A549 treated with GW870086 at 1 μM for 4 hours (cell line): ENCODE results near the gene ZMPSTE24. TPM values are rescaled to one million over a fixed set of nuclear protein-coding genes. Genes with fewer than 3 reads are reported as not detected.

Experiments used
- total RNA-seq: library from RNA; stranded (reverse); fragments of 200-300 nt; extraction: Qiagen RNA extraction; gene quantifications from 5 replicates; pipeline ENCODE4 v1.2.3, GENCODE V29; 2022; ENCODE audit warnings: low read depth

ZMPSTE24 gene
- 31.6 to 44.7 TPM (median 37.6 TPM) in 5 replicates for total RNA-seq

GRCh38 chr1:40257688-40258444, at the start of gene ZMPSTE24:
ZMPSTE24 (plus strand) TSS chr1:40258236; CDS start chr1:40258272, 36 bp downstream.

GRCh38 chr1:40247655-40248054, 10.4 kb upstream of the ZMPSTE24 start, which contains the start of gene TMCO2:
TMCO2 (plus strand) TSS chr1:40247937; CDS start chr1:40247994, 57 bp downstream.

GRCh38 chr1:40316595-40317393, 58.8 kb downstream of the ZMPSTE24 start, which contains the start of gene COL9A2:
COL9A2 (minus strand) TSS chr1:40317286; CDS start chr1:40317197, 89 bp downstream.

Other genes with a start within 250 kb of the ZMPSTE24 start
- gene CAP1, start 217.5 kb upstream of the ZMPSTE24 start, total RNA-seq, result 211 to 268 TPM (median 244 TPM) in 5 replicates
- 58.9 to 71.8 TPM (median 63.8 TPM) in 5 replicates for gene PPT1, start 161.0 kb upstream of the ZMPSTE24 start, total RNA-seq
- gene RLF, start 96.8 kb upstream of the ZMPSTE24 start, total RNA-seq, result 4.4 to 5.8 TPM (median 5.8 TPM) in 5 replicates
- not detected in 5 replicates for gene TMCO2, start 10.3 kb upstream of the ZMPSTE24 start, total RNA-seq
- 0.06 to 0.17 TPM (median 0.12 TPM) in 4 of 5 replicates, not detected in the other for gene COL9A2, start 59.0 kb downstream of the ZMPSTE24 start, total RNA-seq
- gene SMAP2, start 115.5 kb downstream of the ZMPSTE24 start, total RNA-seq, result 8.4 to 9.6 TPM (median 9.0 TPM) in 5 replicates
- gene ZFP69B, start 192.2 kb downstream of the ZMPSTE24 start, total RNA-seq, result 1.2 to 1.9 TPM (median 1.7 TPM) in 5 replicates
- gene ZFP69, start 219.1 kb downstream of the ZMPSTE24 start, total RNA-seq, result not detected in 5 replicates